Natural killer cell (primary cell): ENCODE data around the gene GNAZ. TPM values are rescaled to one million over a fixed set of nuclear protein-coding genes. Genes with fewer than 3 reads are reported as not detected.

ENCODE experiments used
- ATAC-seq, 3 donors: fragments of 150-1000 bp in 2 of 3; fragments of 200-7000 bp in 1 of 3; cut with Tn5 transposase; 1 replicate in 1 of 3; 2 replicates in 2 of 3; pipeline ENCODE4 v1.10.0; 2021; ENCODE audit warnings: mild to moderate bottlenecking in 2 of 3, moderate library complexity in 2 of 3
- DNase-seq, 2 donors: peaks; one replicate each; pipeline versions ENCODE4 v3.0.0 to v3.0.0-alpha.2; 2013 to 2021; ENCODE audit warnings: mixed read lengths in 1 of 2
- H3K27ac ChIP-seq: one replicate; pipeline ENCODE4 v1.5.1; 2013; ENCODE audit warnings: mild to moderate bottlenecking, low read length
- H3K27me3 ChIP-seq: one replicate; pipeline ENCODE4 v1.6.1; 2013; ENCODE audit warnings: low read length; ENCODE audit not compliant: control insufficient read depth, insufficient read depth
- H3K36me3 ChIP-seq: one replicate; pipeline ENCODE4 v1.6.1; 2013; ENCODE audit warnings: low read length; ENCODE audit not compliant: control insufficient read depth, insufficient read depth
- H3K4me1 ChIP-seq: one replicate; pipeline ENCODE4 v1.6.1; 2013; ENCODE audit warnings: low read length; ENCODE audit not compliant: control insufficient read depth, insufficient read depth
- H3K4me3 ChIP-seq: one replicate; pipeline ENCODE4 v1.5.1; 2013; ENCODE audit warnings: low read length
- H3K9me3 ChIP-seq: one replicate; pipeline ENCODE4 v1.6.1; 2013; ENCODE audit warnings: low read length; ENCODE audit not compliant: control insufficient read depth, insufficient read depth
- H3K27ac Mint-ChIP-seq, 2 donors: one replicate each; pipeline ENCODE4 v1.8.0; 2022; ENCODE audit warnings: mild to moderate bottlenecking in 2 of 2, mixed read lengths in 2 of 2, moderate library complexity in 1 of 2
- H3K27me3 Mint-ChIP-seq, 2 donors: one replicate each; pipeline ENCODE4 v1.8.0; 2022; ENCODE audit warnings: low read depth in 2 of 2, mixed read lengths in 2 of 2
- H3K36me3 Mint-ChIP-seq: one replicate; pipeline ENCODE4 v1.8.0; 2022; ENCODE audit warnings: mixed read lengths
- H3K4me1 Mint-ChIP-seq, 2 donors: one replicate each; pipeline ENCODE4 v1.8.0; 2022; ENCODE audit warnings: mixed read lengths in 2 of 2
- H3K4me3 Mint-ChIP-seq: one replicate; pipeline ENCODE4 v1.8.0; 2022; ENCODE audit warnings: mild to moderate bottlenecking, moderate library complexity, mixed read lengths
- H3K9me3 Mint-ChIP-seq, 2 donors: one replicate each; pipeline ENCODE4 v1.8.0; 2022; ENCODE audit warnings: mixed read lengths in 2 of 2
- WGBS: methylation state at CpG from one replicate; pipeline ENCODE4 v1.1.7; 2013; ENCODE audit warnings: missing lambda C conversion rate; ENCODE audit not compliant: insufficient coverage; 5-methylcytosine and 5-hydroxymethylcytosine counted together
- intact Hi-C: fragments of 100-400 bp; cut with micrococcal nuclease; formaldehyde crosslinking; loops from one replicate; pipeline ENCODE4 v1.14.2; 2022
- total RNA-seq, 4 donors: library from RNA; stranded (reverse); fragments of 120-200 nt in 1 of 4; gene quantifications; one replicate each; pipeline versions ENCODE4 v1.2.3 to v1.2.4, GENCODE V29; 2013 to 2022
- TF ChIP-seq, protein P1 (sequence below): fragments of 200-600 bp; IDR thresholded peaks from one replicate; pipeline ENCODE4 v1.8.0; 2022; ENCODE audit warnings: antibody characterized with exemption

The GNAZ gene
- total RNA-seq, 3 donors from 2014 or later (not counting 1 experiment from before 2014, with no cell fraction given), result 4.5 to 7.5 (median 5.6) TPM

- H3K4me3 Mint-ChIP-seq, result no peak overlapping the region
- H3K36me3 Mint-ChIP-seq, result no peaks in the 10 kb centered on the region
- TF ChIP-seq, protein P1, sequence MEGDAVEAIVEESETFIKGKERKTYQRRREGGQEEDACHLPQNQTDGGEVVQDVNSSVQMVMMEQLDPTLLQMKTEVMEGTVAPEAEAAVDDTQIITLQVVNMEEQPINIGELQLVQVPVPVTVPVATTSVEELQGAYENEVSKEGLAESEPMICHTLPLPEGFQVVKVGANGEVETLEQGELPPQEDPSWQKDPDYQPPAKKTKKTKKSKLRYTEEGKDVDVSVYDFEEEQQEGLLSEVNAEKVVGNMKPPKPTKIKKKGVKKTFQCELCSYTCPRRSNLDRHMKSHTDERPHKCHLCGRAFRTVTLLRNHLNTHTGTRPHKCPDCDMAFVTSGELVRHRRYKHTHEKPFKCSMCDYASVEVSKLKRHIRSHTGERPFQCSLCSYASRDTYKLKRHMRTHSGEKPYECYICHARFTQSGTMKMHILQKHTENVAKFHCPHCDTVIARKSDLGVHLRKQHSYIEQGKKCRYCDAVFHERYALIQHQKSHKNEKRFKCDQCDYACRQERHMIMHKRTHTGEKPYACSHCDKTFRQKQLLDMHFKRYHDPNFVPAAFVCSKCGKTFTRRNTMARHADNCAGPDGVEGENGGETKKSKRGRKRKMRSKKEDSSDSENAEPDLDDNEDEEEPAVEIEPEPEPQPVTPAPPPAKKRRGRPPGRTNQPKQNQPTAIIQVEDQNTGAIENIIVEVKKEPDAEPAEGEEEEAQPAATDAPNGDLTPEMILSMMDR, result no peak
- no peaks in the 10 kb centered on the region for H3K36me3 ChIP-seq
- peaks cover 9 to 10% of the 10 kb centered on the region in 2 donors for H3K4me1 Mint-ChIP-seq
- WGBS, result 75% methylated on average over 9 of the region's 9 CpGs
- H3K9me3 Mint-ChIP-seq, result no peaks in the 10 kb centered on the region
- no peaks in the 10 kb centered on the region for H3K27me3 ChIP-seq
- peak overlapping the region in 1 of 2 donors; percentile 27 for H3K27ac Mint-ChIP-seq
- ATAC-seq, result peak in 1 of 3 donors; percentile 64
- no peaks in the 10 kb centered on the region for H3K9me3 ChIP-seq
- H3K4me1 ChIP-seq, result peaks cover 16% of the 10 kb centered on the region
- DNase-seq, result no peak
- intact Hi-C loops, result loop anchor here (10.0 kb wide), 1 partner anchor 527 kb away; no protein-coding TSS in a partner anchor
- no peak overlapping the region for H3K27ac ChIP-seq
- H3K4me3 ChIP-seq, result no peak overlapping the region
- no peaks in the 10 kb centered on the region for H3K27me3 Mint-ChIP-seq
These were observed 51.1 kb downstream of the GNAZ start for GRCh38 chr22:23121424-23121823.

DNA sequence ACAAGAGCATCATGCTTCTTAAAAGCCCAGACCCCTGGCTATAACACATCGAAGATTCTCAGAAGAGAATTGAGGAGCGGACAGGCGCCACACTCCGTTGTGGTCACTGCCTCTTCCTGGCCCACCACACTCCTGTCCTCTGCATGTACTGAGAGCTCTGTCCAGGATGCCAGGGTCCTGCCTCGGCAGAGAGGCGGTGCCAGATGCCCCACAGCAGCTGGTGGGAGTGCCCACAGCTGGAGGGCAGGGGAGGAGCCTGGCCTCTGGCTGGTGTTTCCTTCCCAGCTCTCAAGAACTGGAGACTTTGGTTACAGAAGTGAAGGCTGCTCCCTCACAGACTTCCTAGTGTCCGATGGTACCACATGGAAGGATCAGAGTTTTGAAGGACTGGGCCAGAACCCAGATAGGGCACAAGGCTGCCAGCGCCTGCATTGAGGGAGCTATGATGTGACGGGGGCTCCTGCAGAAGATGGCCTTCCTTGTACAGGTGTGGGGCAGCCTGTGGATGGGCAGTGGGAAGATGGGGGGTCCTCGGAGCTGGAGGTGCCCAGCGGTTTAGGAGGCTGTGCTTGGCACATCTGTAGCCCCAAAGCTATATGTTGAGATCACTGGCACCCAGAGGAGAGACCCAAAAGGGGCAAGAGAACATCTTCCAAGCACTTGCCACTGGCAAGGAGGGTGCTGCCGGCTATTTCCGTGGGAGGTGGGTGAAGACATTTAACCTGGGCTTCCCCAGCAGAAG, 52.1 kb downstream of the GNAZ start:
- H3K36me3 ChIP-seq, result no peaks in the 10 kb centered on the region
- no peak overlapping the region for H3K27ac Mint-ChIP-seq
- no peak overlapping the region for H3K27ac ChIP-seq
- H3K4me3 Mint-ChIP-seq, result no peak overlapping the region
- H3K4me3 ChIP-seq, result no peak overlapping the region
- no peaks in the 10 kb centered on the region for H3K36me3 Mint-ChIP-seq
- H3K27me3 ChIP-seq, result no peaks in the 10 kb centered on the region
- peaks cover 16% of the 10 kb centered on the region for H3K4me1 ChIP-seq
- no peak for ATAC-seq
- no peaks in the 10 kb centered on the region for H3K9me3 Mint-ChIP-seq
- no peak for DNase-seq
- TF ChIP-seq, protein P1, result no peak
- WGBS, result 72% methylated on average over 13 of the region's 13 CpGs
- H3K27me3 Mint-ChIP-seq, result no peaks in the 10 kb centered on the region
- no peaks in the 10 kb centered on the region for H3K9me3 ChIP-seq
- intact Hi-C loops, result loop anchor here (10.0 kb wide), 1 partner anchor 528 kb away; no protein-coding TSS in a partner anchor
- H3K4me1 Mint-ChIP-seq, result peaks cover 9 to 10% of the 10 kb centered on the region in 2 donors

DNA sequence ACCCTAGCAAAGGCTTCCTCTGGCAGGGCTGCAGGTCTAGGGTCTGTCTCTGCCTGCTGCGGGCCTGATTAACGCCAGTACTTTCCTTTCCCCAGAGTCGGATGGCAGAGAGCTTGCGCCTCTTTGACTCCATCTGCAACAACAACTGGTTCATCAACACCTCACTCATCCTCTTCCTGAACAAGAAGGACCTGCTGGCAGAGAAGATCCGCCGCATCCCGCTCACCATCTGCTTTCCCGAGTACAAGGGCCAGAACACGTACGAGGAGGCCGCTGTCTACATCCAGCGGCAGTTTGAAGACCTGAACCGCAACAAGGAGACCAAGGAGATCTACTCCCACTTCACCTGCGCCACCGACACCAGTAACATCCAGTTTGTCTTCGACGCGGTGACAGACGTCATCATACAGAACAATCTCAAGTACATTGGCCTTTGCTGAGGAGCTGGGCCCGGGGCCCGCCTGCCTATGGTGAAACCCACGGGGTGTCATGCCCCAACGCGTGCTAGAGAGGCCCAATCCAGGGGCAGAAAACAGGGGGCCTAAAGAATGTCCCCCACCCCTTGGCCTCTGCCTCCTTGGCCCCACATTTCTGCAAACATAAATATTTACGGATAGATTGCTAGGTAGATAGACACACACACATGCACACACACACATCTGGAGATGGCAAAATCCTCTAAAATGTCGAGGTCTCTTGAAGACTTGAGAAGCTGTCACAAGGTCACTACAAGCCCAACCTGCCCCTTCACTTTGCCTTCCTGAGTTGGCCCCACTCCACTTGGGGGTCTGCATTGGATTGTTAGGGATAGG, 52.9 kb downstream of the GNAZ start:
- Mint-ChIP-seq H3K4me1 (peaks cover 10% of the 10 kb centered on the region in 2 donors), H3K4me3 (no peak overlapping the region), H3K9me3 (no peaks in the 10 kb centered on the region), H3K27ac (no peak overlapping the region), H3K36me3 (no peaks in the 10 kb centered on the region), H3K27me3 (no peaks in the 10 kb centered on the region)
- DNase-seq, result no peak
- TF ChIP-seq, protein P1, result no peak
- Histone ChIP-seq H3K27me3 (no peaks in the 10 kb centered on the region), H3K4me1 (peaks cover 18% of the 10 kb centered on the region), H3K36me3 (no peaks in the 10 kb centered on the region), H3K4me3 (no peak overlapping the region), H3K9me3 (no peaks in the 10 kb centered on the region), H3K27ac (no peak overlapping the region)
- intact Hi-C loops, result loop anchor here (10.0 kb wide), 1 partner anchor 528 kb away; no protein-coding TSS in a partner anchor
- no peak for ATAC-seq
- WGBS, result 96% methylated on average over 26 of the region's 26 CpGs
